MCF 10A (cell line): ENCODE results near the gene CCDC85A. TPM values are rescaled to one million over a fixed set of nuclear protein-coding genes. Genes with fewer than 3 reads are reported as not detected.
A peak's percentile ranks its signal among the peaks of the same experiment; 100 is the strongest.

Experiments used
- BruUV-seq: library from RNA; stranded (reverse); fragments of 400-500 nt; replicated peaks from 2 replicates; lab custom pipeline; 2021; lab: Mats Ljungman, UMichigan
- CTCF ChIA-PET: fragments of 300-600 bp; sonication (Branson Sonifier 250); formaldehyde crosslinking; extraction: SDS; loops from one replicate; lab custom pipeline; 2021; ENCODE audit warnings: antibody characterized with exemption, inconsistent platforms; lab: Yijun Ruan, JAX
- POLR2A ChIA-PET: fragments of 300-600, 350-650 bp; sonication (Branson Sonifier 250); formaldehyde crosslinking; extraction: SDS; loops from one replicate; lab custom pipeline; 2020; ENCODE audit warnings: antibody characterized with exemption, inconsistent platforms; lab: Yijun Ruan, JAX
- DNase-seq: peaks from one replicate; pipeline ENCODE4 v3.0.0-alpha.2; 2018; ENCODE audit not compliant: unreplicated experiment
- H3K27ac Mint-ChIP-seq: one replicate; pipeline ENCODE4 v1.8.0; 2022; ENCODE audit warnings: mild to moderate bottlenecking, low read depth, mixed read lengths; ENCODE audit not compliant: unreplicated experiment
- H3K27me3 Mint-ChIP-seq: one replicate; pipeline ENCODE4 v1.8.0; 2022; ENCODE audit warnings: mixed read lengths; ENCODE audit not compliant: insufficient read depth, unreplicated experiment
- H3K36me3 Mint-ChIP-seq: one replicate; pipeline ENCODE4 v1.8.0; 2022; ENCODE audit warnings: mild to moderate bottlenecking, moderate library complexity, mixed read lengths; ENCODE audit not compliant: insufficient read depth, unreplicated experiment
- H3K4me1 Mint-ChIP-seq: one replicate; pipeline ENCODE4 v1.8.0; 2022; ENCODE audit warnings: mixed read lengths; ENCODE audit not compliant: insufficient read depth, unreplicated experiment
- H3K4me3 Mint-ChIP-seq: one replicate; pipeline ENCODE4 v1.8.0; 2022; ENCODE audit warnings: mild to moderate bottlenecking, moderate library complexity, mixed read lengths; ENCODE audit not compliant: unreplicated experiment
- H3K9me3 Mint-ChIP-seq: one replicate; pipeline ENCODE4 v1.8.0; 2022; ENCODE audit warnings: mixed read lengths; ENCODE audit not compliant: unreplicated experiment
- CTCF ChIP-seq: fragments of 200-600 bp; IDR thresholded peaks from one replicate; pipeline ENCODE4 v1.8.0; 2022; ENCODE audit warnings: antibody characterized with exemption, mild to moderate bottlenecking; ENCODE audit not compliant: unreplicated experiment
- intact Hi-C: fragments of 100-400 bp; cut with micrococcal nuclease; formaldehyde crosslinking; loops from 2 replicates; pipeline ENCODE4 v1.14.1; 2022
- total RNA-seq: library from RNA; stranded (reverse); gene quantifications from 2 replicates; pipeline ENCODE4 v1.2.3, GENCODE V29; 2022

Gene CCDC85A
- total RNA-seq, 1 experiment from 2014 or later, result 0.16 TPM

GRCh38 chr2:56224316-56224715, 40.5 kb downstream of the CCDC85A start:
- Mint-ChIP-seq H3K4me1 (peaks cover 8% of the 10 kb centered on the region), H3K27me3 (no peaks in the 10 kb centered on the region), H3K36me3 (peaks cover 7% of the 10 kb centered on the region), H3K9me3 (no peaks in the 10 kb centered on the region), H3K27ac (no peak overlapping the region), H3K4me3 (no peak overlapping the region)
- no peak for TF ChIP-seq CTCF
- BruUV-seq, result no TSS peak
- DNase-seq, result peak; percentile 8
- ChIA-PET POLR2A (interaction anchor here (0.7 kb wide), 1 partner anchor 27 kb away, joined by 3 read pairs; no protein-coding TSS in a partner anchor), CTCF (no interaction called here)
- intact Hi-C loops, result no loop called here

GRCh38 chr2:56227811-56228210, 44.0 kb downstream of the CCDC85A start:
- Mint-ChIP-seq H3K27me3 (no peaks in the 10 kb centered on the region), H3K9me3 (no peaks in the 10 kb centered on the region), H3K4me1 (peaks cover 29% of the 10 kb centered on the region), H3K27ac (no peak overlapping the region), H3K4me3 (no peak overlapping the region), H3K36me3 (peaks cover 7% of the 10 kb centered on the region)
- TF ChIP-seq CTCF, result no peak
- DNase-seq, result no peak
- CTCF ChIA-PET, result interaction anchor here (0.7 kb wide), 1 partner anchor 140 kb away, joined by 3 read pairs; no protein-coding TSS in a partner anchor
- no TSS peak for BruUV-seq
- POLR2A ChIA-PET, result interaction anchor here (0.7 kb wide), 1 partner anchor 293 kb away, joined by 3 read pairs; no protein-coding TSS in a partner anchor
- intact Hi-C loops, result no loop called here

GRCh38 chr2:56229397-56230060, 45.7 kb downstream of the CCDC85A start:
- no peaks in the 10 kb centered on the region for H3K9me3 Mint-ChIP-seq
- peak overlapping the region; percentile 85 for H3K27ac Mint-ChIP-seq
- peaks cover 7% of the 10 kb centered on the region for H3K36me3 Mint-ChIP-seq
- ChIA-PET CTCF (interaction anchor here (0.6 kb wide), 1 partner anchor 408 kb away, joined by 3 read pairs; no protein-coding TSS in a partner anchor), POLR2A (interaction anchor here (0.8 kb wide), 1 partner anchor 83 kb away, joined by 3 read pairs; no protein-coding TSS in a partner anchor)
- intact Hi-C loops, result no loop called here
- no peak for TF ChIP-seq CTCF
- peaks cover 29% of the 10 kb centered on the region for H3K4me1 Mint-ChIP-seq
- H3K4me3 Mint-ChIP-seq, result peak overlapping the region; percentile 8
- DNase-seq, result no peak
- BruUV-seq, result no TSS peak
- H3K27me3 Mint-ChIP-seq, result no peaks in the 10 kb centered on the region

GRCh38 chr2:56230156-56230555, 46.4 kb downstream of the CCDC85A start:
- H3K9me3 Mint-ChIP-seq, result no peaks in the 10 kb centered on the region
- H3K4me3 Mint-ChIP-seq, result peak overlapping the region; percentile 8
- H3K36me3 Mint-ChIP-seq, result peaks cover 7% of the 10 kb centered on the region
- H3K27me3 Mint-ChIP-seq, result no peaks in the 10 kb centered on the region
- no TSS peak for BruUV-seq
- H3K27ac Mint-ChIP-seq, result peak overlapping the region; percentile 85
- CTCF ChIA-PET, result no interaction called here
- TF ChIP-seq CTCF, result no peak
- POLR2A ChIA-PET, result interaction anchor here (0.8 kb wide), 1 partner anchor 84 kb away, joined by 3 read pairs; no protein-coding TSS in a partner anchor
- intact Hi-C loops, result no loop called here
- H3K4me1 Mint-ChIP-seq, result peaks cover 29% of the 10 kb centered on the region
- DNase-seq, result peak; percentile 55
